HK-2 (cell line): ENCODE measurements around the gene MTOR.

Experiments
- DNase-seq: peaks from one replicate; pipeline ENCODE4 v3.0.0-alpha.2; 2018; ENCODE audit not compliant: unreplicated experiment

Gene MTOR

GRCh38 chr1:11216074-11216473 is 46.3 kb downstream of the MTOR start:
- DNase-seq: no peak

- no peak for DNase-seq
Measured at GRCh38 chr1:11215381-11216005, 46.9 kb downstream of the MTOR start.

- no peak for DNase-seq
Measured at GRCh38 chr1:11214698-11215380, 47.5 kb downstream of the MTOR start.

GRCh38 chr1:11211925-11212587 is 50.3 kb downstream of the MTOR start:
- DNase-seq: no peak

- no peak for DNase-seq
Measured at GRCh38 chr1:11211461-11211860, 50.9 kb downstream of the MTOR start.

GRCh38 chr1:11207898-11208611 is 54.3 kb downstream of the MTOR start:
- DNase-seq: no peak

GRCh38 chr1:11204396-11205190 is 57.8 kb downstream of the MTOR start:
- no peak for DNase-seq

- DNase-seq: no peak
Measured at GRCh38 chr1:11198851-11199594, 63.3 kb downstream of the MTOR start.

GRCh38 chr1:11198257-11198656 is 64.1 kb downstream of the MTOR start:
- no peak for DNase-seq

- DNase-seq: no peak
Measured at GRCh38 chr1:11197359-11197758, 65.0 kb downstream of the MTOR start.

- no peak for DNase-seq
Measured at GRCh38 chr1:11196945-11197344, 65.4 kb downstream of the MTOR start.

GRCh38 chr1:11194407-11195176 is 67.8 kb downstream of the MTOR start:
- DNase-seq: no peak

- no peak for DNase-seq
Measured at GRCh38 chr1:11193376-11193775, 69.0 kb downstream of the MTOR start.

GRCh38 chr1:11188858-11189451 is 73.4 kb downstream of the MTOR start, which contains the start of gene ANGPTL7:
TSS of gene ANGPTL7 (plus strand) at chr1:11189355. CDS start at chr1:11189580, 225 bp downstream.
- no peak for DNase-seq

- DNase-seq: no peak
Measured at GRCh38 chr1:11188381-11188780, 74.0 kb downstream of the MTOR start.

GRCh38 chr1:11187931-11188330 is 74.4 kb downstream of the MTOR start:
- no peak for DNase-seq

GRCh38 chr1:11187494-11187893 is 74.9 kb downstream of the MTOR start:
- no peak for DNase-seq

GRCh38 chr1:11187000-11187399 is 75.4 kb downstream of the MTOR start:
- no peak for DNase-seq

- no peak for DNase-seq
Measured at GRCh38 chr1:11184973-11185372, 77.4 kb downstream of the MTOR start.

- DNase-seq: no peak
Measured at GRCh38 chr1:11182884-11183283, 79.5 kb downstream of the MTOR start.
